Activated CD4-positive, alpha-beta T cell treated with anti-CD3 and anti-CD28 coated beads, Interleukin-2, Interleukin-6, amounts not matched to agents 100 ng/mL and 50 ng/mL, durations not matched to agents 16 hours and 8 hours (primary cell): Measurements from ENCODE around the gene ABCC5.

ENCODE experiments used
- DNase-seq: peaks from one replicate; pipeline ENCODE4 v3.0.0-alpha.2; 2020

ABCC5 gene

GRCh38 chr3:183968666-183969245 lies 48.9 kb downstream of the ABCC5 start:
- DNase-seq: no peak

GRCh38 chr3:183967693-183968092 lies 50.0 kb downstream of the ABCC5 start:
- DNase-seq: no peak

GRCh38 chr3:183966361-183966791 lies 51.3 kb downstream of the ABCC5 start:
- DNase-seq: no peak

GRCh38 chr3:183962807-183963206 lies 54.9 kb downstream of the ABCC5 start:
- DNase-seq: no peak

GRCh38 chr3:183959214-183959613 lies 58.5 kb downstream of the ABCC5 start:
- DNase-seq: no peak

GRCh38 chr3:183958775-183959174 lies 58.9 kb downstream of the ABCC5 start:
- no peak for DNase-seq

GRCh38 chr3:183958226-183958625 lies 59.5 kb downstream of the ABCC5 start:
- no peak for DNase-seq

- DNase-seq: no peak
These were observed 62.8 kb downstream of the ABCC5 start for GRCh38 chr3:183954875-183955274.

- no peak for DNase-seq
These were observed 64.1 kb downstream of the ABCC5 start for GRCh38 chr3:183953471-183954070.

GRCh38 chr3:183951459-183951858 lies 66.2 kb downstream of the ABCC5 start:
- DNase-seq: no peak

- DNase-seq: no peak
These were observed 68.0 kb downstream of the ABCC5 start for GRCh38 chr3:183949690-183950089.

- DNase-seq: no peak
These were observed 71.6 kb downstream of the ABCC5 start for GRCh38 chr3:183946037-183946436.

GRCh38 chr3:183944775-183945174 lies 72.9 kb downstream of the ABCC5 start:
- no peak for DNase-seq

GRCh38 chr3:183943739-183944138 lies 73.9 kb downstream of the ABCC5 start:
- no peak for DNase-seq

GRCh38 chr3:183941216-183941615 lies 76.5 kb downstream of the ABCC5 start:
- no peak for DNase-seq

- no peak for DNase-seq
These were observed 79.9 kb downstream of the ABCC5 start for GRCh38 chr3:183937601-183938286.

- no peak for DNase-seq
These were observed 84.5 kb downstream of the ABCC5 start for GRCh38 chr3:183933160-183933559.

GRCh38 chr3:183931881-183932280 lies 85.8 kb downstream of the ABCC5 start:
- no peak for DNase-seq

- DNase-seq: no peak
These were observed 87.6 kb downstream of the ABCC5 start for GRCh38 chr3:183930086-183930485.

GRCh38 chr3:183927059-183927458 lies 90.6 kb downstream of the ABCC5 start:
- no peak for DNase-seq

GRCh38 chr3:183924956-183925355 lies 92.7 kb downstream of the ABCC5 start:
- DNase-seq: no peak

- DNase-seq: no peak
These were observed 93.1 kb downstream of the ABCC5 start for GRCh38 chr3:183924543-183924942.

- no peak for DNase-seq
These were observed 95.3 kb downstream of the ABCC5 start for GRCh38 chr3:183922421-183922820.

GRCh38 chr3:183921096-183921495 lies 96.6 kb downstream of the ABCC5 start:
- DNase-seq: no peak

- no peak for DNase-seq
These were observed 97.3 kb downstream of the ABCC5 start for GRCh38 chr3:183920416-183920815.
